CD4-positive, alpha-beta T cell treated with Interleukin-2 at 100 ng/mL for 4 hours (primary cell): ENCODE results near the gene EFCAB5.
"Not testable (repeated sequence)": the region's sequence is repeated elsewhere in the genome, so short reads cannot be mapped to it uniquely, and the experiment has no call there.

Experiments used
- DNase-seq: peaks from one replicate; pipeline ENCODE4 v3.0.0-alpha.2; 2020; ENCODE audit warnings: low spot score

The EFCAB5 gene

DNA sequence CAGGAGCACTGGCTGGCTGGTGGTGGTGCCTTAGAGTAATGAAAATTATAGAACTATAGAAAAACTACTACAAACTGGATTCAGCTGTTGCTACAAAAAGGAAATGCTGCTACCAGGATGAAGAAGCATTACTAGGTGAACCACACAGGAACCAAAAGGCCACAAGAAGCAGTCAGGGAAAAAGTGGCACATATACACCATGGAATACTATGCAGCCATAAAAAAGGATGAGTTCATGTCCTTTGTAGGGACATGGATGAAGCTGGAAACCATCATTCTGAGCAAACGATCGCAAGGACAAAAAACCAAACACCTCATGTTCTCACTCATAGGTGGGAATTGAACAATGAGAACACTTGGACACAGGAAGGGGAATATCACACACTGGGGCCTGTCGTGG, 5.5 kb upstream of the EFCAB5 start:
- DNase-seq, result not testable (repeated sequence)

GRCh38 chr17:29936724-29937123, 4.7 kb upstream of the EFCAB5 start:
- no peak for DNase-seq

DNA sequence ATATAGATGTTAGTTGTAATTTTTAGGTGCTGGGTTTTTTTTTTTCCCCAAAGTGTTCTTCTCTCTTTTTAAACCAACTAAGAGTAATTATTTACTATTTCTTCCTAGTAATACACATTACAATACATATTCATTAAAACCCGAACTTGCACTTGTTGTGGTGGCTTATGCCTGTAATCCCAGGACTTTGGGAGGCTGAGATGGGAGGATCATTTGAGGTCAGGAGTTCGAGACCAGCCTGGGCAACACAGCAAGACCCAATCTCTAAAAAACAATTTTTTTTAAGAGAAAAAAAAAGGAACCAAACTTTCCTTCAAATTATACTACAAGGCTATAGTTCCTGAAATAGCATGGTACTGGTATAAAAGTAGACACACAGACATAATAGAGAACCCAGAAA, 3.8 kb downstream of the EFCAB5 start:
- DNase-seq, result no peak

DNA sequence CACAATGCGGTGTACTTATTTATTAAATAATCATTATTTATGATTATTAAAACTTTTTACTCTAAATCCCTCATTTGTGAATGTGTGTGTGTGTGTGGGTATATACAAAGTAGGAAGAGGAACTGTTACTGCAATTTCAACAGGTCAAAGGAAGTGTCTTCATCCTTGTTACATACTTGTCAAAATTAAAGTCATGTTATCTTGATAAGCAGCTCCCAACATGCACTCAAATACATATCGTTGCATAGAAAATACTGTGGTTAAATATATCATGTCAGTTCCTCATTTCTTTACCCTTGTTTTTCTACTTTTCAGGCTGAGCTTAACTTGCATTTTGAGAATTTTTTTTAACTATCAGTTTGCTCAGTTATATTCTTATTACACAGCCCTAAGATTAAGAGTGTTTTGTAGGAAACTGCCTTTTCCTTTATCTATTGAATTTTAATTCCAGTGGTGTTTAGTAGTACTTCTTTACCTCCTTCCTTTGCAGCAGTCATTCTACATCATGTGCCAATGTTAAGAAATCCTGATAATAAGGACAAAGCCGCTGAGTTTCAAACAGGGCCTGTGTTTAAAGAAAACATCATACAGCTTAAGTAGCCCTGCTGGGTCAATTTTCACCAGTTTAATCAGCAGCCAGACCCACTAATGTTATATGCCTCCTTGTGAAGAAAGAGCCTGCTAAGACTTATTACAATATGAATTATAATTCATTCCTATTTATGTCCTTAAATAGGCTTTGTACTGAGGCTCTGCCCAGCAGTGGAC, 7.2 kb downstream of the EFCAB5 start:
- no peak for DNase-seq

- DNase-seq, result no peak
These were observed 8.3 kb downstream of the EFCAB5 start for GRCh38 chr17:29949696-29950095.

DNA sequence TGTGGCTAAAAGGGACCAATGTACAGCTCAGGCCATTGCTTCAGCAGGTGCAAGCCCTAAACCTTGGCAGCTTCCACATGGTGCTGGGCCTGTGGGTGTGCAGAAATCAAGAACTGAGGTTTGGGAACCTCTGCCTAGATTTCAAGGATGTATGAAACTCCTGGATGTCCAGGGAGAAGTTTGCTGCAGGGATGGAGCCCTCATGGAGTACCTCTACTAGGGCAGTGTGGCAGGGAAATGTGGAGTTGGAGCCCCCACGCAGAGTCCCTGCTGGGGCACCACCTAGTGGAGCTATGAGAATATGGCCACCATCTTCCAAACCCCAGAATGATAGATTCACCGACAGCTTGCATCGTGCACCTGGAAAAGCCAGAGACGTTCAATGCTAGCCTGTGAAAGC, 13.0 kb downstream of the EFCAB5 start:
- no peak for DNase-seq

GRCh38 chr17:29956225-29956624, 14.8 kb downstream of the EFCAB5 start:
- no peak for DNase-seq

GRCh38 chr17:29957488-29957887, 16.1 kb downstream of the EFCAB5 start:
- DNase-seq, result not testable (repeated sequence)

GRCh38 chr17:29958947-29959657, 17.7 kb downstream of the EFCAB5 start:
- no peak for DNase-seq

DNA sequence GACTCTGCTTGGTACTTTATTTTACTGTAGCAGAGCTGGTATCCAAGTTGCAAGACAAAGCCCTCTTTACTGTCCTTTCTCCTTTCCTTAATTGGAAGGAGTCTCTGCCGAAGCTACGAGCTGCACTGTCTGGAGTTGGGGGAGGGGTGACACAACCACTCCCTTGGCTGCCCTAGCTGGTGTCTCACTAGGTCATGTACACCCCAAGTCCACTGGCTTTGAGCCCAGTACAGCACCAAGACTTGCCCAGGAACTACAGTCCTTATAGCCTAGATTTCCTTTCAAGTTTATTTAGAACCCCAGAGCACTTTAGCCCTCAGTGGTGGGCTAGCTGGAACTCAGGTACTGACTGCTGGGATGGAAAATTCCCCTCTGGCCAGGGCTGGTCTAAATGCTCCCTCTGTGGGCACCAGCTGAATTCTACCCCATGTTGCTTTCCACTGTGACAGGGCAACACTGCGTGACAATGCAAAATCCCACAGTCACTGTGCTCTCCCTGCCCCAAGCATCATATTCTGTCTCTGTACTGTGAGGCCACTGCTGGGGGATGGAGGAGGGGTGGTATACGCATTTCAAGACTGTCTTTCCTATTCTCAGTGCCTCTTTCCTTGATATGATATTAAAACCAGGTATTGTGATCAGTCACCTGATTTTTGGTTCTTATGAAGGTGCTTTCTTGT, 18.4 kb downstream of the EFCAB5 start:
- no peak for DNase-seq

DNA sequence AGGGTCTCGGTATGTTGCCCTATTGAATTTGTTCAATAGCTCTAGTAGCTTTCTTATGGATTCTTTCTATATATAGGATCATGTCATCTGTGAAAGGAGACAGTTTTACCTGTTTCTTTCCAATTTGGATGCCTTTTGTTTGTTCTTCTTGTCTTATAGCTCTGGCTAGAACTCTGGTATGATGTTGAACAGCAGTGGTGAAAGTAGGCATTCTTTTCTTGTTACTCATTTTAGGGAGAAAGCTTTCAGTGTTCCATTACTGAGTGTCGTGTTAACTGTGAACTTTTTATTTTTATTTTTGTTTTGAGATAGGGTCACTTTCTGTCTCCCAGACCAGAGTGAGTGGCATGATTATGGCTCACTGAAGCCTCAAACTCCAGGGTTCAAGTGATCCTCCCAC, 21.2 kb downstream of the EFCAB5 start:
- no peak for DNase-seq

DNA sequence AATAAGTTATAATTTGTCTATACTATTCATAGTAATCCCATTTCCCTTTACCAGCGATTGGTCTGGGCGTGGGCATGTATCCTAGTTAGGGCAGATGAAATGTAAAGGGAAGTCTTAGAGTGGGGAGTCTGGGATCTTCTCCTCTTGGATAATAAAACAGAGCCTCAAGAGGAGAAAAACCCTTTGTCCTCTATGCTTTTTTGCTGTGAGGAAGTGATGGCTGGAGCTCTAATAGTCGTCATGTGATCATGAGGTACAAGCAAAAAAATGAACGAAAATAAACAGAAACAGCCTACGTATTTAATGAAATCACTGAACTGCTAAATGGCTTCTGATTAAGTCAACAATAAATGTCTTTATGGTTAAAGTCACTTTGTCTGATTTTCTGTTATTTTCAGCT, 26.8 kb downstream of the EFCAB5 start:
- no peak for DNase-seq

- no peak for DNase-seq
These were observed 30.8 kb downstream of the EFCAB5 start for GRCh38 chr17:29972277-29972676.

DNA sequence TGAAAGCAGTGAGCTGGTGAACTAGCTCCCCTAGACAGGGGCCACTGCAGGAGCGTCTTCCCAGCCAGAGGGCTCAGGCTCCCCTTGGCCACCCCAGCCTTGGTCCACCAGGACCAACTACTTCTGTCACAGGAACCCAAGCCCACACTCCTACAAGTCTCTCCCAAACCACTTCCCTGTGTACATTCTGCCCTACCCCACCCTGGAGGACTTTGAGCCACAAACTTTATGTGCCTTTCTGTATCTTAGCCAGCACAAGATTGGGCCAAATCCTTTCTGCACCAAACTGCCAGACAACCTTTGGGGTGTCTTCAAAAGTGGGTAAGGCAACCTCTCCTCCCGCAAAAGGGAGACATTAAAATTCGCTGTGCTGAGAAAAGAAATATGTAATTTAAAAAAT, 31.6 kb downstream of the EFCAB5 start:
- DNase-seq, result no peak

DNA sequence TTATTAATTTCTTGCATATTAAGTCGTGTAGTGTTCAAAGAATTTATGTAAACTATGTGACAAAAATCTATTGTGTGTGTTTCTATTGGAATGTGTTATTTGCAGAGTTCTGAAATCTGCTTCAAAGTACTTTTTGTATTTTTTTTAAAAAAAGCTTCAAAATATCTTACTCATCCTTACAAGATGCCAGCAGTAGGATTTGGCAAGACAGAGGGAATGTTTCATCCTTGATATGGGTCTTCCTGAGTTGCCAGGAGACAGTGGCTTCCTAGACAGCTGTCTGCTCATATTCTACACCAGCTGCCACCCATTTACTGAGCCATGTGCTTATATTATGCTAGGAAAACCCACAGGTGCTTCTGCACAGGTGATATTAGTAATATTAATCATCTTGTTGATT, 36.4 kb downstream of the EFCAB5 start:
- no peak for DNase-seq

DNA sequence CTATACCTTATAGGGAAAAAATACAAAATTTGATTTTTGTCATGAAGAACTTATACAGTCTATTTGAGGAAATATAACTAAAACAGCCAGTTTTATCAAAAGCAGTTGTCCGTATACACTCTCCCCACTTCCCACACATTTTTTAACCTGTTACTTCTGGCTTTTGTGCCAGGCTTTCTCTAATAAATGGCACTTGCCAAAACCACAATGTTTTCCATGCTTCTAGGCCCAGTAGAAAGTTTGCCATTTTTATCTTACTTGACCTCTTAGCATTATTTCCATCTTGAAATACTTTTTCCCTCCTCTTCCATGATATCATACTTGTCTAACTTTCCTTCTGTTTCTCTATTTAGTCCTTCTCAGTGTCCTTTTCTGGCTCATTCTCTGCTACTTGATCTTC, 38.8 kb downstream of the EFCAB5 start:
- DNase-seq, result no peak

GRCh38 chr17:29982991-29983653, 41.7 kb downstream of the EFCAB5 start:
- DNase-seq, result no peak

DNA sequence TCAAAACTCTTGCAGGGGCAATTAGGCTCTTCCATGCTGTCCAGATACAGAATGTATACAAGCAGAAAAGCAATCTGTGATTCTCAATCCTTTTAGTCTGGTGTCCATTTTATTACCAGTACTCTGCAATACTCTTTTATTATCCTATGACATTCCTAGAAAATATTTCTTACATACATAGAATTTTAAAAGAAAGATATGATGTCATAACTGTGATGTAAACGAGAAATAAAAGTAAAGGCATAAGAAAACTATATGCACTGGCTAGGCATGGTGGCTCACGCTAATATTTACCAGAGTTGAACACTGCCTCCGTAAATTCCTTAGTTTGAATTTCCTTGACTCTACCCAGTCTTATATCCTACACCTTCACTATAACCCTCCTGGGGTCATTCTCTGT, 55.0 kb downstream of the EFCAB5 start:
- DNase-seq, result no peak

GRCh38 chr17:30000001-30000754, 58.7 kb downstream of the EFCAB5 start:
- no peak for DNase-seq

DNA sequence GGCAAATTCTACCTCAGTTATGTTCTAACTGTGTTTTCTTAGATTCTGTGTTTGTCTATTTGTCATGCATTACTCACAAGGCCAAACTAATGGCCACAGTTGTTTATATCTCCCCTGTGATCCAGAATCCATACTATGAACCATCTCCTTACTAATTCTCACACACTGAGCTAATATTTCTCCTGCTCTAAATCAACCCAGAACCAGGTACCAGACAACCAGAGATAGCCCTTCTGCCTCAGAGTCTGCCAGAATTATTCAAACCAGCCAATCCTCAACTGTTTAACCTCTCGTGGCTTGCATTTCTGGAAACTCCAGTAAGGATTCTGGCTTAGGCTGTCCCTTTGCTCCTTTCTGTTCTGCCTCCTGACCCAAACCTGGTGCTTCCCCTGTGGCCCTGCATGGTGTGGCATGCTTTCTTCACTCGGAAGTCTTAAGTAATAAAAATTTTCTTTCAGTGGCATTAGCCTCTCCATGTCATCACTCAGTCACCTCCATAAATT, 59.4 kb downstream of the EFCAB5 start:
- DNase-seq, result no peak

DNA sequence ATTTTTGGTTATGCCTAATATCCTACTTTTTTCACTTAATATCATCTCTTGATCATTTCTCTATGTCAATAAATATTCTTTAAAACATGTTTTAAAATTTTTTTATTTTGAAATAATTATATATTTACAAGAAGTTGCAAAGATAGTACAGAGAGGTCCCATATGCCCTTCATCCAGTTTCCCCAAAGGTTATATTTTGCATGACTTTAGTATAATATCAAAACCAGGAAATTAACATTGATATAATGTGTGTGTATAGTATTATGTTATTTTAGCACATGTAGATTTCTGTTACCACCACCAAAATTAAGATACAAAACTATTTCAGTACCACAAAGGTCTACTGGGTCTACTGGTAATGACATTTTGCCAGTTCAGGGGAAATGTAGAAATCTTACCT, 60.7 kb downstream of the EFCAB5 start:
- no peak for DNase-seq
